Urothelium cell line (cell line): Measurements from ENCODE around the gene ADAMTS2.

Source experiments
- DNase-seq: peaks from one replicate; pipeline ENCODE4 v3.0.0; 2011; ENCODE audit warnings: low spot score, mixed read lengths
- FAIRE-seq: peaks from 2 replicates; lab custom pipeline; 2011; peaks lifted over from hg19 to GRCh38; lab: Jason Lieb, UNC

Gene ADAMTS2

GRCh38 chr5:179345433-179346321, at the start of gene ADAMTS2:
Gene ADAMTS2 (minus strand): TSS chr5:179345461. CDS start chr5:179345328, 133 bp downstream.
- FAIRE-seq (no peak), DNase-seq (peak; percentile 75)

GRCh38 chr5:179393078-179393477, 47.8 kb upstream of the ADAMTS2 start:
- DNase-seq (peak; percentile 68), FAIRE-seq (no peak)

DNA sequence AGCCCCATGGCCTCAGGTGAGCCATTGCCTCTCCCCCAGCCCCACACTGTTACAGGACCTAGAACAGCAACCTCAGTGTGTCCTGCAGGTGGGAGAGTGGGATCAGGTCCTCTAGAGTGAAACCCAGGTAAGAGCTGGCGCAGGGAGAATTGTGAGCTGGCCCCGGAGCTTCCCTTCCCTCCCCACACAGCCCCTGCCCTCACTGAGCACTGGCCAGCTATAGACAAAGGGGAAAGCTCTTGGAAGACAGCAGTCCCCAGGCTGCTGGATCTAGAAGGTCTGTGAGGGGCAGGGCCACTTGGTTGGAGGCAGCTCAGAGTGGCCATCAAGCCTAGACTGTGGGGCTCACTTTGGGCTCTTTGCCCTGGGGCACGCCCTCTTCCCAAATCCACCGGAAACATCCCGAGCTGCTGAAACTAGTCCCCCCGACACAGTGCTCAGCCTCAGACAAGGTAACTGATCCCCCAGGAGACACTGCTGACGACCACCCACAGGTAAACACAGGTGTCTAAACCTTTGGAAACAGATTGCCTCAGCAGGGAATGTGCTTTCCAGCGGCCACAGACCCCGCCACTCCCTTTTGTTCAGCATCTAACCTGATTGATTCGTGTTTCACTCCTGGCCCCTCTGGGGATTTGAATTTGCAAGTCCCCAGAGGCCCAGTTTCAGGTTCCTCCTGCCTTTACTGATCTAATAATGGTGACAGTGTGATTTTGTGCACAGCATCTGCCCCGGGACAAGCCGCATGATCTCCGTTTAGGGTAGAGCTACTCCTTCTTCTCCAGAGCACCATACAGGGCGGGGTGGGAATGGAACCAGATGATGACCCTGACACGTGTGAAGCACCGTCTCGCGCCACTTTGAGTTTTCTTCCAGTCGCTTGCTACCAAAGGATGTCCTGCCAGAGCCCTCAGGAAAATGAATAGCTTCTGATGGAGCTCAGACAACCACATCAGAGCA, 42.2 kb upstream of the ADAMTS2 start:
- DNase-seq (no peak), FAIRE-seq (no peak)

DNA sequence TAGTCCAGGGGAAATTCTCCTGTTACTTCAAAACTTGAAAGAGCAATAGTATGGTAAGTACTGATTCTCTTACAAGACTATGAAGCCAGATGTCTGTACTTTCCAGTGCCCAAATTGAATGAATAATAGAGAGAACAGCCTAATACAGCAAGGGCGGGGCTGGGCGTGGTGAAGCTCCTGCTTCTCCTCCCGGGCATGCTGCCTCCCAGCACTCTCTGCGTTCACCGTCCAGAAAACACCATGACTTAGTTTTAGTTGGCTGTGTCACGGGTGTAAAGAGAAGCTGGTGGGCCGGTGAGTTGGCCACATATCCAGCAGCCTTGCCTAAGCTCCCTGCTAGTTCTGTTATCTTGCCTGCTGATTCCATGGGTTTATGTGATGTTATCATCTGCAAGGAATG, 40.7 kb upstream of the ADAMTS2 start:
- DNase-seq (no peak), FAIRE-seq (no peak)

GRCh38 chr5:179382486-179382885, 37.2 kb upstream of the ADAMTS2 start:
- no peak for FAIRE-seq

GRCh38 chr5:179381691-179382090, 36.4 kb upstream of the ADAMTS2 start:
- no peak for FAIRE-seq
- no peak for DNase-seq

More at GRCh38 chr5:179382486-179382885, 37.2 kb upstream of the ADAMTS2 start:
- DNase-seq: no peak

DNA sequence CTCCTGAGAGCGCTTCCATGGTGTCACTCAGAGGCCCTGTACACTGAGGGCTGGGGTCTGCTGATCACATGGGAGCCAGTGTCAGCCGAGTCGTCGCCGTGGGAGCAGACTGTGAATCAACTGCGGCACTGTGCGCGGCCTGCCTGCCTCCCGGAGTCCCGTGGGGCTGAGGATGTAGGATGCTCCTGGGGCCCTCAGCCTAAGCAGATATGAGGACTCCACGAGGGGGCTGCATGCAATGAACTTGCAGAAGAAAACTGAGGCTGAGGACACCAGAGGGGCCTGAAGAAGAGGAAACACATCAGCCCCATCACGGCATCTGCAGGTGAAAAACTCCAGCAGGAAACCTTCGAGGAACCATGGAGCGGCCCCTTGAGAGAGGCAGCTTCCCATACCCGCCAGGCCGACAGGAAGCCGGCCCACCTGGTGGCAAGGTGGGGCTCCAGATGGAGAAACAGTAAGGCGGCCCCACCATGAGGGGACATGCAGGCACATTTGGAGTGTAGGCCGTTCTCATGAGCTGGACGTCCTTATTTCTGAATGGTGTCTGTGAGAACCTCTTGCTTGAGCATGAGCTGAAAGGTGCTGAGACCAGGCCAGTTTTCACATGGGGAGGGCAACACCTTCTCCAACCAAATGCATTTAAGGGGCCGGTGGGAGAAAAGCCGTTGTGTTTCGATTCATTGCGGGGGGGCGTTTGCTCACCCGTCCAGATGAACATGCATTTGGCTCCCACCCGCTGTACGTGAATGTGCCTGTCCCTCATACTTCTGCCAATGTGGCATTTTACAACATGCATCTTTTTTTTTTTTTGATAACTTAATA, 35.2 kb upstream of the ADAMTS2 start:
- no peak for DNase-seq
- FAIRE-seq: no peak

- DNase-seq (no peak), FAIRE-seq (no peak)
Observed at GRCh38 chr5:179379321-179379890, 34.1 kb upstream of the ADAMTS2 start.

- no peak for FAIRE-seq
- DNase-seq: peak; percentile 29
Observed at GRCh38 chr5:179378441-179379271, 33.4 kb upstream of the ADAMTS2 start.

GRCh38 chr5:179378116-179378440, 32.8 kb upstream of the ADAMTS2 start:
- no peak for DNase-seq

GRCh38 chr5:179377421-179378115, 32.3 kb upstream of the ADAMTS2 start:
- DNase-seq (no peak), FAIRE-seq (no peak)

More at GRCh38 chr5:179378116-179378440, 32.8 kb upstream of the ADAMTS2 start:
- no peak for FAIRE-seq

GRCh38 chr5:179376701-179377420, 31.6 kb upstream of the ADAMTS2 start:
- no peak for FAIRE-seq

DNA sequence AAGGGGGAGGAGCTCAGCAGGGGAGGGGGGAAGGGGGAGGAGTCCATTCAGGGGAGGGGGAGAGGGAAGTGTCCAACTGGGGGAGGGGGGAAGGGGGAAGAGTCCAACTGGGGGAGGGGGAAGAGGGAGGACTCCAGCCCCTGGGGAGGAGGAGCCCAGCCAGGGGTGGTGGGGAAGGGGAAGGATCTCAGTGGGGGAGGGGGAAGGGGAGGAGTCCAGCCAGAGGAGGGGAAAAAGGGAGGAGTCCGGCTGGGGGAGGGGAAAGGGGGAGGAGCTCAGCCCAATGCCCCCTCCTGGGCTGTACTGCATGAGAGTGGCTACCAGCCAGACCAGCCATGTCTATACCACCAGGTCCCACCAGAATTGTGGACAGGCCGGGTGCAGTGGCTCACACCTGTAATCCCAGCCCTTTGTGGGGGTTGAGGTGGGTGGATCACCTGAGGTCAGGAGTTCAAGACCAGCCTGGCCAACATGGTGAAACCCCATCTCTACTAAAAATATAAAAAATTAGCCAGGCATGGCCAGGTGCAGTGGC, 30.6 kb upstream of the ADAMTS2 start:
- DNase-seq (no peak), FAIRE-seq (no peak)

More at GRCh38 chr5:179376701-179377420, 31.6 kb upstream of the ADAMTS2 start:
- no peak for DNase-seq

GRCh38 chr5:179375236-179375685, 30.0 kb upstream of the ADAMTS2 start:
- no peak for FAIRE-seq
- no peak for DNase-seq

GRCh38 chr5:179374506-179375235, 29.4 kb upstream of the ADAMTS2 start:
- no peak for DNase-seq
- FAIRE-seq: no peak

- DNase-seq: no peak
- FAIRE-seq: no peak
Observed at GRCh38 chr5:179373961-179374505, 28.8 kb upstream of the ADAMTS2 start.
